ENCODE measurements around the gene EMX1.

DNA sequence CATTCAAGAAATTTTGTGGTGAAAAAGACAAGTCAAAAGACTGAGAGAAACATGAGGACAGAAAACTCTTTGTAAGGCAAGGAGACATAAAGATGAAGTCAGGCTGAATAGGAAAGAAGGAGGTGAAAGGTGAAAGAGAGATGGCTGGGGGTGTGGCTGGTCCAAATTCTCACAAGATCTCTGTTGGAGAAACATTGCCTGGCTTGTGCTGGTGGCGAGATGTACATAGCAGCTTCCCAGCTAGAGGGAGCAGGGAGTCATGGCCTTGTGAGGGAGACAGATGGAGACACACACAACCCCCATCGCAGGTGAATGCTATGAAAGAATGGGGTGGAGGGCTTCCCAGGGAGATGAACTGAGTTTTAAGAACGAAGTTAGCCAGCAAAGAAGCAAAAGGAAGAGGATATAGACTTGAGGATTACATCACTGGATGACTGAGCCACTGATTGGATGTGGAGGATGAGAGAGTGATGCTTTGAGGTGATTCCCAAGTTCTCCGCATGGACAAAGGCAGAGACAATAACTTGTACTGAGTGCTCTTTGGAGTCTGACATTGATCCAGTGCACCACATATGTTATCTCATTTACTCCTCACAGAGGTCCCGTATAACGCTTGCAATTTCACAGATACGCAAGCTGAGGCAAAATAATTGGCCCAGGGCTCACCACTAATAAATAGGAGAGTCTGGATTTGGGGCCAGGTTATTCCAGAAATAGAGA lies 3.7 kb upstream of the EMX1 start:
- TF ChIP-seq, protein P1, sequence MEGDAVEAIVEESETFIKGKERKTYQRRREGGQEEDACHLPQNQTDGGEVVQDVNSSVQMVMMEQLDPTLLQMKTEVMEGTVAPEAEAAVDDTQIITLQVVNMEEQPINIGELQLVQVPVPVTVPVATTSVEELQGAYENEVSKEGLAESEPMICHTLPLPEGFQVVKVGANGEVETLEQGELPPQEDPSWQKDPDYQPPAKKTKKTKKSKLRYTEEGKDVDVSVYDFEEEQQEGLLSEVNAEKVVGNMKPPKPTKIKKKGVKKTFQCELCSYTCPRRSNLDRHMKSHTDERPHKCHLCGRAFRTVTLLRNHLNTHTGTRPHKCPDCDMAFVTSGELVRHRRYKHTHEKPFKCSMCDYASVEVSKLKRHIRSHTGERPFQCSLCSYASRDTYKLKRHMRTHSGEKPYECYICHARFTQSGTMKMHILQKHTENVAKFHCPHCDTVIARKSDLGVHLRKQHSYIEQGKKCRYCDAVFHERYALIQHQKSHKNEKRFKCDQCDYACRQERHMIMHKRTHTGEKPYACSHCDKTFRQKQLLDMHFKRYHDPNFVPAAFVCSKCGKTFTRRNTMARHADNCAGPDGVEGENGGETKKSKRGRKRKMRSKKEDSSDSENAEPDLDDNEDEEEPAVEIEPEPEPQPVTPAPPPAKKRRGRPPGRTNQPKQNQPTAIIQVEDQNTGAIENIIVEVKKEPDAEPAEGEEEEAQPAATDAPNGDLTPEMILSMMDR (IDR thresholded peaks at IDR 0.05) = no peak
- no peak for TF ChIP-seq POLR2A (IDR thresholded peaks at IDR 0.05)

All from esophagus squamous epithelium (tissue), 4 donors.